Caco-2 (cell line): ENCODE data around the gene PTPRB. TPM values are rescaled to one million over a fixed set of nuclear protein-coding genes. Genes with fewer than 3 reads are reported as not detected.

Experiments
- BruUV-seq: library from RNA; stranded (reverse); fragments of 400-500 nt; replicated peaks from 2 replicates; lab custom pipeline; 2021; lab: Mats Ljungman, UMichigan
- CTCF ChIA-PET: fragments of 300-600 bp; sonication (Branson Sonifier 250); formaldehyde crosslinking; loops from one replicate; lab custom pipeline; 2022; ENCODE audit warnings: antibody characterized with exemption; lab: Charles Lee
- POLR2A ChIA-PET: fragments of 300-600 bp; sonication (Branson Sonifier 250); formaldehyde crosslinking; loops from one replicate; lab custom pipeline; 2022; ENCODE audit warnings: antibody characterized with exemption; lab: Charles Lee
- DNase-seq, 2 experiments: peaks; one replicate each; pipeline versions ENCODE4 v3.0.0 to v3.0.0-alpha.2; 2020 to 2022
- H3K27me3 ChIP-seq: replicated peaks from 2 replicates; pipeline ENCODE4 v1.6.0; 2011; ENCODE audit warnings: low read length; ENCODE audit not compliant: control insufficient read depth, insufficient read depth
- H3K36me3 ChIP-seq: 2 replicates; pipeline ENCODE4 v1.5.1; 2011; ENCODE audit warnings: low read length; ENCODE audit not compliant: control insufficient read depth, insufficient read depth
- H3K4me1 ChIP-seq: fragments of 250-450 bp; sonication (Bioruptor Pico); 2 replicates; pipeline ENCODE4 v1.5.1; 2020; ENCODE audit warnings: mild to moderate bottlenecking
- H3K4me3 ChIP-seq: 2 replicates; pipeline ENCODE4 v1.5.1; 2011; ENCODE audit warnings: low read depth, mild to moderate bottlenecking, control low read depth, low read length
- H3K9me3 ChIP-seq: fragments of 250-450 bp; sonication (Bioruptor Pico); 2 replicates; pipeline ENCODE4 v1.5.1; 2020; ENCODE audit warnings: mild to moderate bottlenecking, moderate library complexity
- H3K27ac Mint-ChIP-seq: one replicate; pipeline ENCODE4 v1.8.0; 2022; ENCODE audit warnings: mixed read lengths; ENCODE audit not compliant: unreplicated experiment
- H3K27me3 Mint-ChIP-seq: one replicate; pipeline ENCODE4 v1.8.0; 2022; ENCODE audit warnings: mixed read lengths; ENCODE audit not compliant: insufficient read depth, unreplicated experiment
- H3K36me3 Mint-ChIP-seq: one replicate; pipeline ENCODE4 v1.8.0; 2022; ENCODE audit warnings: mild to moderate bottlenecking, mixed read lengths; ENCODE audit not compliant: insufficient read depth, unreplicated experiment
- H3K4me1 Mint-ChIP-seq: one replicate; pipeline ENCODE4 v1.8.0; 2022; ENCODE audit warnings: low read depth, mixed read lengths; ENCODE audit not compliant: unreplicated experiment
- H3K4me3 Mint-ChIP-seq: one replicate; pipeline ENCODE4 v1.8.0; 2022; ENCODE audit warnings: mild to moderate bottlenecking, moderate library complexity, mixed read lengths; ENCODE audit not compliant: unreplicated experiment
- H3K9me3 Mint-ChIP-seq: one replicate; pipeline ENCODE4 v1.8.0; 2022; ENCODE audit warnings: mixed read lengths; ENCODE audit not compliant: unreplicated experiment
- intact Hi-C: fragments of 100-400 bp; cut with micrococcal nuclease; formaldehyde crosslinking; loops from one replicate; pipeline ENCODE4 v1.10.0; 2022; ENCODE audit not compliant: unreplicated experiment
- total RNA-seq: library from RNA; stranded (reverse); gene quantifications from 2 replicates; pipeline ENCODE4 v1.2.3, GENCODE V29; 2022
- TF ChIP-seq, protein P1 (sequence below), 2 experiments: fragments of 200-600 bp in 1 of 2; IDR thresholded peaks; 1 replicate in 1 of 2; 2 replicates in 1 of 2; pipeline versions ENCODE4 v1.5.1 to v1.8.0; 2011 to 2022; ENCODE audit warnings: antibody characterized with exemption in 1 of 2, control low read depth in 1 of 2, inconsistent platforms in 1 of 2, low read depth in 1 of 2, low read length in 1 of 2, mild to moderate bottlenecking in 1 of 2, moderate library complexity in 1 of 2; ENCODE audit not compliant: insufficient read depth in 1 of 2, severe bottlenecking in 1 of 2, unreplicated experiment in 1 of 2

Gene PTPRB
- total RNA-seq, 1 experiment from 2014 or later = 0.73 TPM

- BruUV-seq = no TSS peak
- Mint-ChIP-seq H3K36me3 (no peaks in the 10 kb centered on the region), H3K4me1 (no peaks in the 10 kb centered on the region), H3K27ac (no peak overlapping the region), H3K4me3 (no peak overlapping the region), H3K9me3 (no peaks in the 10 kb centered on the region), H3K27me3 (peaks cover 3% of the 10 kb centered on the region)
- H3K36me3 ChIP-seq = no peaks in the 10 kb centered on the region
- intact Hi-C loops = no loop called here
- no peak for DNase-seq
- ChIA-PET CTCF (no interaction called here), POLR2A (no interaction called here)
- H3K4me1 ChIP-seq = no peaks in the 10 kb centered on the region
- TF ChIP-seq, protein P1, sequence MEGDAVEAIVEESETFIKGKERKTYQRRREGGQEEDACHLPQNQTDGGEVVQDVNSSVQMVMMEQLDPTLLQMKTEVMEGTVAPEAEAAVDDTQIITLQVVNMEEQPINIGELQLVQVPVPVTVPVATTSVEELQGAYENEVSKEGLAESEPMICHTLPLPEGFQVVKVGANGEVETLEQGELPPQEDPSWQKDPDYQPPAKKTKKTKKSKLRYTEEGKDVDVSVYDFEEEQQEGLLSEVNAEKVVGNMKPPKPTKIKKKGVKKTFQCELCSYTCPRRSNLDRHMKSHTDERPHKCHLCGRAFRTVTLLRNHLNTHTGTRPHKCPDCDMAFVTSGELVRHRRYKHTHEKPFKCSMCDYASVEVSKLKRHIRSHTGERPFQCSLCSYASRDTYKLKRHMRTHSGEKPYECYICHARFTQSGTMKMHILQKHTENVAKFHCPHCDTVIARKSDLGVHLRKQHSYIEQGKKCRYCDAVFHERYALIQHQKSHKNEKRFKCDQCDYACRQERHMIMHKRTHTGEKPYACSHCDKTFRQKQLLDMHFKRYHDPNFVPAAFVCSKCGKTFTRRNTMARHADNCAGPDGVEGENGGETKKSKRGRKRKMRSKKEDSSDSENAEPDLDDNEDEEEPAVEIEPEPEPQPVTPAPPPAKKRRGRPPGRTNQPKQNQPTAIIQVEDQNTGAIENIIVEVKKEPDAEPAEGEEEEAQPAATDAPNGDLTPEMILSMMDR (IDR thresholded peaks at IDR 0.05; ENCODE audit: insufficient read depth in 1 of 2, low read depth in 1 of 2, low read length in 1 of 2, severe bottlenecking in 1 of 2, unreplicated experiment in 1 of 2) = no peak
- no peaks in the 10 kb centered on the region for H3K9me3 ChIP-seq
- H3K4me3 ChIP-seq = no peak overlapping the region
- H3K27me3 ChIP-seq = no peaks in the 10 kb centered on the region
These were observed 150.6 kb downstream of the PTPRB start for GRCh38 chr12:70486588-70486987.

GRCh38 chr12:70485704-70486103 is 151.5 kb downstream of the PTPRB start:
- CTCF ChIA-PET = no interaction called here
- TF ChIP-seq, protein P1 (IDR thresholded peaks at IDR 0.05; ENCODE audit: insufficient read depth in 1 of 2, low read depth in 1 of 2, low read length in 1 of 2, severe bottlenecking in 1 of 2, unreplicated experiment in 1 of 2) = no peak

GRCh38 chr12:70484464-70484863 is 152.8 kb downstream of the PTPRB start:
- Histone ChIP-seq H3K9me3 (no peaks in the 10 kb centered on the region), H3K4me1 (no peaks in the 10 kb centered on the region), H3K27me3 (no peaks in the 10 kb centered on the region), H3K4me3 (no peak overlapping the region), H3K36me3 (no peaks in the 10 kb centered on the region)
- Mint-ChIP-seq H3K9me3 (no peaks in the 10 kb centered on the region), H3K27ac (no peak overlapping the region), H3K27me3 (peaks cover 3% of the 10 kb centered on the region), H3K36me3 (no peaks in the 10 kb centered on the region), H3K4me3 (no peak overlapping the region), H3K4me1 (no peaks in the 10 kb centered on the region)
- ChIA-PET POLR2A (no interaction called here), CTCF (no interaction called here)
- intact Hi-C loops = no loop called here
- TF ChIP-seq, protein P1 (IDR thresholded peaks at IDR 0.05; ENCODE audit: insufficient read depth in 1 of 2, low read depth in 1 of 2, low read length in 1 of 2, severe bottlenecking in 1 of 2, unreplicated experiment in 1 of 2) = no peak
- no peak for DNase-seq
- no TSS peak for BruUV-seq

More at GRCh38 chr12:70485704-70486103, 151.5 kb downstream of the PTPRB start:
- Mint-ChIP-seq H3K4me3 (no peak overlapping the region), H3K36me3 (no peaks in the 10 kb centered on the region), H3K27ac (no peak overlapping the region), H3K9me3 (no peaks in the 10 kb centered on the region), H3K4me1 (no peaks in the 10 kb centered on the region), H3K27me3 (peaks cover 3% of the 10 kb centered on the region)
- no peaks in the 10 kb centered on the region for H3K36me3 ChIP-seq
- H3K27me3 ChIP-seq = no peaks in the 10 kb centered on the region
- H3K9me3 ChIP-seq = no peaks in the 10 kb centered on the region
- no peak for DNase-seq
- no peaks in the 10 kb centered on the region for H3K4me1 ChIP-seq
- no peak overlapping the region for H3K4me3 ChIP-seq
- no TSS peak for BruUV-seq
- intact Hi-C loops = no loop called here
- POLR2A ChIA-PET = no interaction called here
